Activated T-cell treated with anti-CD3 and anti-CD28 coated beads for 24 hours (primary cell): ENCODE data around the gene IL2RA.
"Not testable (repeated sequence)": the region's sequence is repeated elsewhere in the genome, so short reads cannot be mapped to it uniquely, and the experiment has no call there.

Experiments used
- DNase-seq: peaks from one replicate; pipeline ENCODE4 v3.0.0-alpha.2; 2020; ENCODE audit warnings: low read depth

IL2RA gene

GRCh38 chr10:6056411-6057135 is 5.6 kb downstream of the IL2RA start:
- no peak for DNase-seq

GRCh38 chr10:6055929-6056328 is 6.2 kb downstream of the IL2RA start:
- no peak for DNase-seq

- DNase-seq: no peak
These were observed 7.3 kb downstream of the IL2RA start for GRCh38 chr10:6054884-6055283.

- no peak for DNase-seq
These were observed 8.1 kb downstream of the IL2RA start for GRCh38 chr10:6053816-6054631.

- no peak for DNase-seq
These were observed 8.9 kb downstream of the IL2RA start for GRCh38 chr10:6053303-6053702.

GRCh38 chr10:6052247-6053221 is 9.6 kb downstream of the IL2RA start:
- peak; percentile 83 for DNase-seq

GRCh38 chr10:6050801-6051445 is 11.2 kb downstream of the IL2RA start:
- peak; percentile 88 for DNase-seq

GRCh38 chr10:6049031-6049400 is 13.2 kb downstream of the IL2RA start:
- no peak for DNase-seq

- DNase-seq: no peak
These were observed 13.7 kb downstream of the IL2RA start for GRCh38 chr10:6048281-6049030.

GRCh38 chr10:6047847-6048246 is 14.3 kb downstream of the IL2RA start:
- no peak for DNase-seq

- no peak for DNase-seq
These were observed 15.2 kb downstream of the IL2RA start for GRCh38 chr10:6046773-6047611.

GRCh38 chr10:6045878-6046772 is 16.0 kb downstream of the IL2RA start:
- DNase-seq: no peak

GRCh38 chr10:6045314-6045848 is 16.8 kb downstream of the IL2RA start:
- no peak for DNase-seq

GRCh38 chr10:6044751-6045313 is 17.3 kb downstream of the IL2RA start:
- no peak for DNase-seq

GRCh38 chr10:6044060-6044459 is 18.1 kb downstream of the IL2RA start:
- no peak for DNase-seq

GRCh38 chr10:6043377-6043776 is 18.8 kb downstream of the IL2RA start:
- not testable (repeated sequence) for DNase-seq

- no peak for DNase-seq
These were observed 22.0 kb downstream of the IL2RA start for GRCh38 chr10:6040205-6040604.

GRCh38 chr10:6039711-6040110 is 22.5 kb downstream of the IL2RA start:
- DNase-seq: no peak
